Activated T-helper 17 cell treated with anti-CD3 and anti-CD28 coated beads, Interleukin-2, amount 50 U/mL, for 72 hours (primary cell): ENCODE results near the gene PIK3IP1. TPM values are rescaled to one million over a fixed set of nuclear protein-coding genes. Genes with fewer than 3 reads are reported as not detected.
"Not testable (repeated sequence)": the region's sequence is repeated elsewhere in the genome, so short reads cannot be mapped to it uniquely, and the experiment has no call there.

Experiments
- ATAC-seq: fragments of 150-1000 bp; cut with Tn5 transposase; replicated peaks from 2 replicates; pipeline ENCODE4 v1.10.0; 2021; ENCODE audit warnings: mild to moderate bottlenecking, moderate library complexity
- H3K27ac Mint-ChIP-seq: one replicate; pipeline ENCODE4 v1.8.0; 2022; ENCODE audit warnings: mixed read lengths
- H3K27me3 Mint-ChIP-seq: one replicate; pipeline ENCODE4 v1.8.0; 2022; ENCODE audit warnings: mixed read lengths
- H3K36me3 Mint-ChIP-seq: one replicate; pipeline ENCODE4 v1.8.0; 2022; ENCODE audit warnings: low read depth, mild to moderate bottlenecking, mixed read lengths
- H3K4me1 Mint-ChIP-seq: one replicate; pipeline ENCODE4 v1.8.0; 2022; ENCODE audit warnings: mixed read lengths
- H3K4me3 Mint-ChIP-seq: one replicate; pipeline ENCODE4 v1.8.0; 2022; ENCODE audit warnings: mild to moderate bottlenecking, mixed read lengths
- H3K9me3 Mint-ChIP-seq: one replicate; pipeline ENCODE4 v1.8.0; 2022; ENCODE audit warnings: mixed read lengths
- total RNA-seq, 2 donors: library from RNA; stranded (reverse); gene quantifications; one replicate each; pipeline ENCODE4 v1.2.3, GENCODE V29; 2022

The PIK3IP1 gene
- total RNA-seq, 2 donors from 2014 or later, result 11.0 to 24.1 TPM

DNA sequence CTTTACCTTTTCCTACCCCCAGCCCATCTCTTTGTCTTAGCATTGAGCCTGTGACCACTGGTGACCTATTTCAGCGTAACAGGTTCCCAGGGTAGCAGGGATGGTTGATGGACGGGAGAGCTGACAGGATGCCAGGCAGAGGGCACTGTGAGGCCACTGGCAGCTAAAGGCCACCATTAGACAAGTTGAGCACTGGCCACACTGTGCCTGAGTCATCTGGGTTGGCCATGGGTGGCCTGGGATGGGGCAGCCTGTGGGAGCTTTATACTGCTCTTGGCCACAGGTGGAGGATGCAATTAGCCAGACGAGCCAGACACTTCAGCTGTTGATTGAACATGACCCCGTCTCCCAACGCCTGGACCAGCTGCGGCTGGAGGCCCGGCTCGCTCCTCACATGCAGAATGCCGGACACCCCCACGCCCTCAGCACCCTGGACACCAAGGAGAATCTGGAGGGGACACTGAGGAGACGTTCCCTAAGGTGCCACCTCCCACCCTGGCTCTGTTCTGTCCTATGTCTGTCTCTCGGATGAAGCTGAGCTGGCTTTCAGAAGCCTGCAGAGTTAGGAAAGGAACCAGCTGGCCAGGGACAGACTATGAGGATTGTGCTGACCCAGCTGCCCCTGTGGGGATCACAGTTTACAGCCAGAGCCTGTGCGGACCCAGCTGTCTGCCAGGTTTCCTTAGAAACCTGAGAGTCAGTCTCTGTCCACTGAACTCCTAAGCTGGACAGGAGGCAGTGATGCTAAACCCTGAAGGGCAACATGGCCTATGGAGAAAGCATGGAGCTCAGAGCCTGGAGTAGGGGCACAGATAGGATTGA is 29.8 kb downstream of the PIK3IP1 start:
- no peaks in the 10 kb centered on the region for H3K4me1 Mint-ChIP-seq
- H3K36me3 Mint-ChIP-seq, result peaks cover 91% of the 10 kb centered on the region
- no peak overlapping the region for H3K27ac Mint-ChIP-seq
- H3K9me3 Mint-ChIP-seq, result no peaks in the 10 kb centered on the region
- H3K4me3 Mint-ChIP-seq, result no peak overlapping the region
- ATAC-seq, result no peak
- H3K27me3 Mint-ChIP-seq, result no peaks in the 10 kb centered on the region

GRCh38 chr22:31260474-31260856 is 31.8 kb downstream of the PIK3IP1 start:
- Mint-ChIP-seq H3K27me3 (no peaks in the 10 kb centered on the region), H3K4me1 (peaks cover 2% of the 10 kb centered on the region), H3K27ac (peak overlapping the region; percentile 22), H3K4me3 (no peak overlapping the region), H3K36me3 (peaks cover 80% of the 10 kb centered on the region), H3K9me3 (no peaks in the 10 kb centered on the region)
- no peak for ATAC-seq

GRCh38 chr22:31259798-31260473 is 32.4 kb downstream of the PIK3IP1 start:
- ATAC-seq, result no peak

DNA sequence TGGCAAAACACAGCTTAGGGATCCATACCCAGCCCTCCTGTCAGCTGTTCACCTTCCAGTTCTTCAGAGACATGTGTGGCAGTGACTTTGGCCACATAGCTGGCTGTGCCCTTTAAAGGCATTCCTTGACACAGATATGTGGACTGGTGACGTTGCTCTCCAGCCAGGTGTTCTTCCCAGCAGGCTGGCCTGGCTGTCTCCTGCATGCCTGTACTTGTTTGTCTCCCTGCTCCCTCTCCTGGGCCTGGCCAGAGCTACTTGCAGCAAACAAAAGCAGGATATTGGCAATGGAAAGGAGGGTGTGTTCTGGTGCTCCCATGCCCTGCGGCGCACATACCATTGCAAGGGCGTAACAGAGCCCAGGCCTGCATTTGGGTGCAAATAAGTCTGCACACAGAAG is 38.3 kb downstream of the PIK3IP1 start:
- H3K36me3 Mint-ChIP-seq, result peaks cover 24% of the 10 kb centered on the region
- H3K27ac Mint-ChIP-seq, result peak overlapping the region; percentile 61
- H3K9me3 Mint-ChIP-seq, result no peaks in the 10 kb centered on the region
- peaks cover 5% of the 10 kb centered on the region for H3K4me1 Mint-ChIP-seq
- no peak overlapping the region for H3K4me3 Mint-ChIP-seq
- no peak for ATAC-seq
- H3K27me3 Mint-ChIP-seq, result no peaks in the 10 kb centered on the region

More at GRCh38 chr22:31259798-31260473, 32.4 kb downstream of the PIK3IP1 start:
- H3K27ac Mint-ChIP-seq, result peak overlapping the region; percentile 22
- H3K4me3 Mint-ChIP-seq, result no peak overlapping the region
- no peaks in the 10 kb centered on the region for H3K9me3 Mint-ChIP-seq
- H3K4me1 Mint-ChIP-seq, result peaks cover 5% of the 10 kb centered on the region
- H3K36me3 Mint-ChIP-seq, result peaks cover 78% of the 10 kb centered on the region
- H3K27me3 Mint-ChIP-seq, result no peaks in the 10 kb centered on the region

DNA sequence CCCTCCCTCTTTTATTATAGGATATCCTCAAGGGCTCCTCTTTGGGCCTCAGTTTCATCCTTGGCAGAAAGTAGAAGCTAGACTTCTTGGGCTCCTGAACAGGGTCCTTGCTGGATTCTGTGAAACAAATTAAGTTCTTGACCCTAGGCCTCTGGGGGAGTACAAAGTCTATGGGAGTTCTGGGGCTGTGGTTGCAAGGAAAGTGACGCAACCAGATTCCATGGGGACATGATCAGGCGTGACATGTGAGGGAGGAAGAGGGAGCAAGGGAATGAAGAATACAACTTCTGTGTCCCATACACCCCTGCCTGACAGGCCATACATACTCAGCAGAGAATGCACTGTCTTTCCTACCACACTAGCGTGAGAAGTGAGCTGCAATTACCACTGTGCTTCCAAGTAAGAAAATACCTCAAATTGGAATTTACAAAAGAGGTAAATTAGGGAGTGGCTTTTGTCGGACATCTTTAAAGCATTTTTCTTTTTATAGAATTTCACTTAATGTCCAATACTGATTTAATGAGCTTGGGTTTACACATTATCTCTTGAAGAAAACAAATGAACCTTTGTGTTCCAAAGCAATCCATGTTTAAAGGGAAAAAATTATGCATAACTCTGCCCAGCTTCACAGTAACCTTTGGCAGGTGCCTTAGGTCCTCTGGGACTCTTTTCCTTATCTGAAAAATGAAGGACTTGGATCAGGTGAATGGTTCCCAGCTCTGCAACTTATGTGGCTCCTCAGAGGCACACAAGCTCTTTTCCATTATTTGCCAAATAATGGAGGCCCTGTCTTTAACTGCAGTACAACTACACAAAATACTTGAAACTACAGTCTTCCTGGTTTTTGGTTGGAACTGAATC is 41.3 kb downstream of the PIK3IP1 start:
- H3K27ac Mint-ChIP-seq, result no peak overlapping the region
- H3K9me3 Mint-ChIP-seq, result no peaks in the 10 kb centered on the region
- H3K27me3 Mint-ChIP-seq, result no peaks in the 10 kb centered on the region
- H3K36me3 Mint-ChIP-seq, result no peaks in the 10 kb centered on the region
- H3K4me3 Mint-ChIP-seq, result no peak overlapping the region
- peaks cover 15% of the 10 kb centered on the region for H3K4me1 Mint-ChIP-seq
- no peak for ATAC-seq

GRCh38 chr22:31248965-31249958 is 43.0 kb downstream of the PIK3IP1 start:
- ATAC-seq, result no peak
- H3K27me3 Mint-ChIP-seq, result no peaks in the 10 kb centered on the region
- no peaks in the 10 kb centered on the region for H3K36me3 Mint-ChIP-seq
- no peak overlapping the region for H3K4me3 Mint-ChIP-seq
- peaks cover 10% of the 10 kb centered on the region for H3K4me1 Mint-ChIP-seq
- no peak overlapping the region for H3K27ac Mint-ChIP-seq
- no peaks in the 10 kb centered on the region for H3K9me3 Mint-ChIP-seq

- Mint-ChIP-seq H3K4me3 (peak overlapping the region; percentile 39), H3K4me1 (peaks cover 10% of the 10 kb centered on the region)
- peak; percentile 74 for ATAC-seq
Observed at GRCh38 chr22:31248138-31248745, 44.0 kb downstream of the PIK3IP1 start.

GRCh38 chr22:31247726-31248125 is 44.6 kb downstream of the PIK3IP1 start:
- no peaks in the 10 kb centered on the region for H3K27me3 Mint-ChIP-seq
- H3K4me1 Mint-ChIP-seq, result peaks cover 10% of the 10 kb centered on the region
- no peak for ATAC-seq
- H3K9me3 Mint-ChIP-seq, result no peaks in the 10 kb centered on the region
- H3K4me3 Mint-ChIP-seq, result peak overlapping the region; percentile 39
- H3K36me3 Mint-ChIP-seq, result peaks cover 7% of the 10 kb centered on the region
- peak overlapping the region; percentile 52 for H3K27ac Mint-ChIP-seq

More at GRCh38 chr22:31248138-31248745, 44.0 kb downstream of the PIK3IP1 start:
- no peaks in the 10 kb centered on the region for H3K9me3 Mint-ChIP-seq
- peak overlapping the region; percentile 52 for H3K27ac Mint-ChIP-seq
- peaks cover 2% of the 10 kb centered on the region for H3K36me3 Mint-ChIP-seq
- H3K27me3 Mint-ChIP-seq, result no peaks in the 10 kb centered on the region

GRCh38 chr22:31246687-31247086 is 45.6 kb downstream of the PIK3IP1 start:
- Mint-ChIP-seq H3K27me3 (no peaks in the 10 kb centered on the region), H3K4me1 (peaks cover 18% of the 10 kb centered on the region), H3K4me3 (no peak overlapping the region), H3K9me3 (no peaks in the 10 kb centered on the region), H3K36me3 (peaks cover 17% of the 10 kb centered on the region), H3K27ac (peak overlapping the region; percentile 52)
- ATAC-seq, result no peak

DNA sequence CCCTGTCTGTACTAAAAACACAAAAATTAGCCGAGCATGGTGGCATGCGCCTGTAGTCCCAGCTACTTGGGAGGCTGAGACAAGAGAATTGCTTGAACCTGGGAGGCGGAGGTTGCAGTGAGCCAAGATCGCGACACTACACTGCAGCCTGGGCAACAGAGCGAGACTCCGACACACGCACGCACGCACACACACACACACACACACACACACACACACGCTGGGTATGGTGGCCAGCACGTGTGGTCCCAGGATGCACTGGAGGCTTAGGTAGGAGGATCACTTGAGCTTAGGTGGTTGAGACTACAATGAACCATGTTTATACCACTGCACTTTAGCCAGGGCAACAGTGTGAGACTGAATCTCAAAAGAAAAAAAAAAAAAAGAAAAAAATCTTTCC is 46.3 kb downstream of the PIK3IP1 start:
- H3K27me3 Mint-ChIP-seq, H3K4me3 Mint-ChIP-seq, H3K9me3 Mint-ChIP-seq, ATAC-seq, H3K27ac Mint-ChIP-seq: not testable (repeated sequence)
- Mint-ChIP-seq H3K36me3 (peaks cover 23% of the 10 kb centered on the region), H3K4me1 (peaks cover 19% of the 10 kb centered on the region)

GRCh38 chr22:31244943-31245451 is 47.3 kb downstream of the PIK3IP1 start:
- Mint-ChIP-seq H3K4me1 (peaks cover 26% of the 10 kb centered on the region), H3K27ac (peak overlapping the region; percentile 31), H3K9me3 (no peaks in the 10 kb centered on the region), H3K36me3 (peaks cover 32% of the 10 kb centered on the region), H3K4me3 (no peak overlapping the region), H3K27me3 (no peaks in the 10 kb centered on the region)
- no peak for ATAC-seq

- Mint-ChIP-seq H3K4me1 (peaks cover 33% of the 10 kb centered on the region), H3K27me3 (no peaks in the 10 kb centered on the region), H3K27ac (peak overlapping the region; percentile 31), H3K36me3 (peaks cover 32% of the 10 kb centered on the region), H3K4me3 (no peak overlapping the region), H3K9me3 (no peaks in the 10 kb centered on the region)
- ATAC-seq, result no peak
Observed at GRCh38 chr22:31244046-31244942, 48.0 kb downstream of the PIK3IP1 start.
